Ovary (tissue), 9 donors: Measurements from ENCODE around the gene MARCOL. TPM values are rescaled to one million over a fixed set of nuclear protein-coding genes. Genes with fewer than 3 reads are reported as not detected.

Source experiments
- DNase-seq, 5 donors: peaks; one replicate each; pipeline ENCODE4 v3.0.0-alpha.2; 2019 to 2020
- H3K27ac ChIP-seq, 2 donors: fragments of 200-600 bp; one replicate each; pipeline versions ENCODE4 v1.5.1 to v1.8.0; 2019 to 2022
- H3K27me3 ChIP-seq: fragments of 200-600 bp; one replicate; pipeline ENCODE4 v1.8.0; 2022
- H3K36me3 ChIP-seq: fragments of 200-600 bp; sonication (generic); one replicate; pipeline ENCODE4 v1.5.1; 2019
- H3K4me1 ChIP-seq: one replicate; pipeline ENCODE4 v1.8.1; 2013; ENCODE audit warnings: mild to moderate bottlenecking, moderate library complexity; ENCODE audit not compliant: insufficient read depth
- H3K4me3 ChIP-seq: fragments of 200-600 bp; sonication (generic); one replicate; pipeline ENCODE4 v1.5.1; 2017
- H3K9me3 ChIP-seq, 2 donors: fragments of 200-600 bp in 1 of 2; sonication (generic) in 1 of 2; one replicate each; pipeline versions ENCODE4 v1.5.1 to v1.8.1; 2013 to 2019; ENCODE audit warnings: mild to moderate bottlenecking in 1 of 2, moderate library complexity in 1 of 2
- CTCF ChIP-seq, 3 donors: fragments of 450-650 bp in 2 of 3; fragments of 200-600 bp in 1 of 3; IDR thresholded peaks; one replicate each; pipeline versions ENCODE4 v1.5.1 to v1.8.0; 2016 to 2022; ENCODE audit warnings: antibody characterized with exemption in 3 of 3, mild to moderate bottlenecking in 1 of 3
- EP300 ChIP-seq: sonication (generic); formaldehyde crosslinking; IDR thresholded peaks from one replicate; pipeline ENCODE4 v1.6.1; 2017; ENCODE audit warnings: antibody characterized with exemption
- POLR2A ChIP-seq: fragments of 450-650 bp; IDR thresholded peaks from one replicate; pipeline ENCODE4 v1.6.1; 2017; ENCODE audit warnings: antibody characterized with exemption, mild to moderate bottlenecking, moderate library complexity
- WGBS, 3 donors: extraction: QIAGEN DNeasy Blood & Tissue Kit in 1 of 3; methylation state at CpG; one replicate each; pipeline versions ENCODE4 v1.1.5 to v1.1.7; 2013 to 2017; 5-methylcytosine and 5-hydroxymethylcytosine counted together
- intact Hi-C, 4 donors: fragments of 100-400 bp; cut with DNase I; formaldehyde crosslinking; loops; one replicate each; pipeline versions ENCODE4 v1.11.0 to v1.15.1; 2022 to 2023
- polyA plus RNA-seq, 2 donors: library from polyadenylated mRNA; stranded (reverse); fragments of 200-250 nt in 1 of 2; fragments of 350-450 nt in 1 of 2; fragmentation: Illumina TruSeq in 1 of 2; extraction: RNeasy Lipid Tissue Mini Kit (QIAGEN cat#74804) in 1 of 2; gene quantifications; one replicate each; pipeline ENCODE4 v1.2.3, GENCODE V29; 2013 to 2014
- total RNA-seq, 7 donors: library from RNA; depleted of rRNA in 2 of 7; stranded (reverse); fragments of >200 nt in 2 of 7; fragmentation: NEBNext Ultra II Directional in 3 of 7; extraction: Animal tissue kit (Norgen Biotek cat#: 25700) in 3 of 7; gene quantifications; one replicate each; pipeline versions ENCODE4 v1.1.0 to v1.2.4, GENCODE V29; 2016 to 2023
- donor health status: DM: no; HTN: no; CAD: no; lungs with moderate emphysema.
- donor health status: DM: no; HTN: no; CAD: no.
- donor health status: Bipolar disorder and iron deficiency.
- donor health status: DM: yes; HTN: yes; CAD: no.
- donor health status: DM: no; HTN: no; CAD: no.
- donor health status: DM: yes; HTN: yes; CAD: no.

The MARCOL gene
- total and polyA plus RNA-seq, 9 donors, result 0.20 to 0.72 TPM; not detected in 7

DNA sequence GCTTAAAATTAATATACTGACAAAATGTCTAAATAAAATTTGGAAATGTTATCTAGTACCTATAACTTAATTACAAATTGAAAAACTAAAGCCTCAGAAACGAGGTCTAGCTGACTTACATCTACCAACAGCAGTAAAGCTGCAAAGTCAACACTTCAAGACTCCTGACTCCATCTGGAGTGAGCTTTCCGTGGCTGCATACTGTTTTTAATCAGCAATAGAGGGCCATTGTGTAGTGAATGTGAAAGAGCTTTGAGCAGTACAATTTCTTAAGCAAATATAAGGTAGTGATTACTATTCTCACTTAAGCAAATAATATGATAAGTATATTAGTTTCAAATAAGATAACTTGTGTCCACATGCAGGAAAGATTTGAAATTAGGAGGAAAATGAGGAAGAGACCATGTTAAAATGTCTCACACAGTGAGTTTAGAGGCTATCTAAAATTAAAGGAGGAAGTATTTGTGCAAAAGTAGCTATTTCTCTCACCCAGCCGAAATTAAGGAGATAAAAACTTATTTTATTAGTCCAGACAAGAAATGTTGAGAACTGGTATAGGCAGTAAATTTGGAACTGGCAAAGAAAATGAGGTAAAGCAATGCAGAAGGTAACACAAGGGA, 29.1 kb upstream of the MARCOL start:
- Histone ChIP-seq H3K4me3 (no peak overlapping the region), H3K9me3 (no peaks in the 10 kb centered on the region), H3K36me3 (no peaks in the 10 kb centered on the region), H3K27me3 (no peaks in the 10 kb centered on the region), H3K27ac (no peak overlapping the region), H3K4me1 (peaks cover 1% of the 10 kb centered on the region)
- 12 to 22% (median 15%) methylated on average over 3 of the region's 3 CpGs for WGBS, 3 donors
- TF ChIP-seq POLR2A (no peak), CTCF (IDR thresholded peaks at IDR 0.05) (no peak), EP300 (no peak)
- intact Hi-C loops, result no loop called here
- DNase-seq, result no peak

GRCh38 chr5:148214665-148215185, 23.6 kb upstream of the MARCOL start:
- no peak overlapping the region for H3K4me3 ChIP-seq
- intact Hi-C loops, result no loop called here
- no peak for DNase-seq
- H3K27me3 ChIP-seq, result no peaks in the 10 kb centered on the region
- H3K36me3 ChIP-seq, result no peaks in the 10 kb centered on the region
- no peaks in the 10 kb centered on the region for H3K9me3 ChIP-seq
- no peak overlapping the region for H3K27ac ChIP-seq
- no peaks in the 10 kb centered on the region for H3K4me1 ChIP-seq
- TF ChIP-seq EP300 (no peak), POLR2A (no peak), CTCF (IDR thresholded peaks at IDR 0.05) (no peak)
- WGBS, 3 donors, result 64 to 71% (median 67%) methylated on average over 1 of the region's 1 CpG

DNA sequence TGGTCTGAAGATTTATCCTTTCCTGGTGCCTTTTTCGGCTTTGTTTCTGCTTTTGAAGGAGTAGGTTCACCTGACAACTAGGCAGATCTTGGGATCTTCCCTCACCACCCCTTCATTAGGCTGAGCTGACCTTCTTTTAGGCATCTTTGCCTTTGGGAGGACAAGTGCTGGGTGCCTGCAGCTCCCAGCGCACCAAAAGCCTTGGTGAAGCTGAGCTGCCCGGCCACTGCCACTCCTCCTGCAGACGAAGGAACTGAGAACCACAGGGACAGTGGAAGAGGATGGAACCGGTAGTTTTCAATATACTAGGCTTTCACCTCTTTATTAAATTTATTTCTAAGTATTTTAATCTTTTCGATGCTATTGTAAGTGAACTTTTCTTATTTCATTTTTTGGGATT, 16.8 kb upstream of the MARCOL start:
- Histone ChIP-seq H3K36me3 (no peaks in the 10 kb centered on the region), H3K4me3 (no peak overlapping the region), H3K9me3 (no peaks in the 10 kb centered on the region), H3K4me1 (no peaks in the 10 kb centered on the region), H3K27me3 (no peaks in the 10 kb centered on the region), H3K27ac (no peak overlapping the region)
- no peak for TF ChIP-seq POLR2A
- no peak for TF ChIP-seq EP300
- TF ChIP-seq CTCF (IDR thresholded peaks at IDR 0.05), result no peak
- no peak for DNase-seq
- WGBS, 3 donors, result 73 to 83% (median 75%) methylated on average over 6 of the region's 6 CpGs
- intact Hi-C loops, result no loop called here

DNA sequence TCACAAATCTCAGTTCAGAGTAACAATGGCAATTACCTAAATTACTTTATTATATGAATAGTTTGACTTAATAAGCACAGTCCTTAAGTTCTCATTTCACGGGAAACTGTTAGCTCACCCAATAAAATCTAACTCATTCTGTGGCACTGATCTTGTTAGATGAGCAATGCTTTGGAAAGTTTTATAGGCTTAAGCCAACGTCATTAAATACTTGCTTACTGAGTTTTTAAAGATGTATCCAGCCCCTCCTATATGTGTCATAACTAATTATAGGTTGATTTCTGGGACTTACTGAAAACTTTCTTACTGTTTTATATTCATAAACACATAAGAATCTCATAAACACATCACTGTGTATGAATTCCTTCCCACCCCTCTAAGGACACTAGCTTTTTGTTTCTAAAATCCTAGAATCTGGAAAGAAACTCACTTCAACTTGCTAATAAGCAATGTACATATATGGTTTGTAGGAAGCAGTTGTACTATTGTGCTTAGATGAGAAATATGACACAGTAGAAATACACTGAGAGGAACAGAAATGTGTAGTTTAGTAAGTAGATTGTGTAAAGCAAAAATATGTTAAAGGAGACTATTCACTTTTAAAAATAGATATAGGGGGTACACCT, 14.1 kb upstream of the MARCOL start:
- intact Hi-C loops, result no loop called here
- WGBS, 3 donors, result 44 to 61% (median 51%) methylated on average over 2 of the region's 2 CpGs

More for the DNA sequence above, 14.1 kb upstream of the MARCOL start:
- Histone ChIP-seq H3K27me3 (no peaks in the 10 kb centered on the region), H3K27ac (no peak overlapping the region), H3K4me3 (no peak overlapping the region), H3K4me1 (no peaks in the 10 kb centered on the region), H3K36me3 (no peaks in the 10 kb centered on the region), H3K9me3 (no peaks in the 10 kb centered on the region)
- DNase-seq, result no peak
- TF ChIP-seq EP300, result no peak
- no peak for TF ChIP-seq CTCF (IDR thresholded peaks at IDR 0.05)
- TF ChIP-seq POLR2A, result no peak
